ENCODE data around the gene PRR11. TPM values are rescaled to one million over a fixed set of nuclear protein-coding genes. Genes with fewer than 3 reads are reported as not detected.
"Not testable (repeated sequence)": the region's sequence is repeated elsewhere in the genome, so short reads cannot be mapped to it uniquely, and the experiment has no call there.

PRR11 gene
- total and polyA plus RNA-seq, 9 donors, result 0.96 to 5.1 (median 1.4) TPM

- no peak for DNase-seq
- no peak overlapping the region for H3K27ac ChIP-seq
- no peaks in the 10 kb centered on the region for H3K27me3 ChIP-seq
- no peaks in the 10 kb centered on the region for H3K9me3 ChIP-seq
- TF ChIP-seq POLR2A (IDR thresholded peaks at IDR 0.05), result no peak
- TF ChIP-seq EP300 (IDR thresholded peaks at IDR 0.05), result no peak
- TF ChIP-seq CTCF (IDR thresholded peaks at IDR 0.05), result no peak
- WGBS, 3 donors, result 83 to 88% (median 88%) methylated on average over 1 of the region's 1 CpG
- H3K4me3 ChIP-seq, result no peak overlapping the region
- H3K36me3 ChIP-seq, result no peaks in the 10 kb centered on the region
- no peaks in the 10 kb centered on the region for H3K4me1 ChIP-seq (ENCODE audit: insufficient read depth)
- intact Hi-C loops (cut with DNase I), result no loop called here
These were observed 24.4 kb upstream of the PRR11 start for GRCh38 chr17:59131131-59131530.

GRCh38 chr17:59138339-59138738, 17.2 kb upstream of the PRR11 start:
- H3K4me3 ChIP-seq; H3K9me3 ChIP-seq; H3K27me3 ChIP-seq; intact Hi-C loops (cut with DNase I); DNase-seq; H3K36me3 ChIP-seq; H3K27ac ChIP-seq; H3K4me1 ChIP-seq (ENCODE audit: insufficient read depth): not testable (repeated sequence)
- 94 to 97% (median 95%) methylated on average over 10 of the region's 10 CpGs for WGBS, 3 donors

GRCh38 chr17:59139939-59140338, 15.6 kb upstream of the PRR11 start:
- 94 to 95% (median 94%) methylated on average over 4 of the region's 4 CpGs for WGBS, 3 donors
- Histone ChIP-seq H3K27ac (no peak overlapping the region), H3K4me3 (no peak overlapping the region), H3K36me3 (no peaks in the 10 kb centered on the region), H3K4me1 (ENCODE audit: insufficient read depth) (no peaks in the 10 kb centered on the region), H3K27me3 (no peaks in the 10 kb centered on the region), H3K9me3 (no peaks in the 10 kb centered on the region)
- intact Hi-C loops (cut with DNase I), result no loop called here
- DNase-seq, result no peak
- TF ChIP-seq EP300 (IDR thresholded peaks at IDR 0.05) (no peak), POLR2A (IDR thresholded peaks at IDR 0.05) (no peak), CTCF (IDR thresholded peaks at IDR 0.05) (no peak)

- Histone ChIP-seq H3K9me3 (no peaks in the 10 kb centered on the region), H3K27me3 (no peaks in the 10 kb centered on the region), H3K4me1 (ENCODE audit: insufficient read depth) (no peaks in the 10 kb centered on the region), H3K36me3 (no peaks in the 10 kb centered on the region), H3K27ac (no peak overlapping the region), H3K4me3 (no peak overlapping the region)
- intact Hi-C loops (cut with DNase I), result no loop called here
- no peak for DNase-seq
- 89 to 100% (median 100%) methylated on average over 1 of the region's 1 CpG for WGBS, 3 donors
- TF ChIP-seq EP300 (IDR thresholded peaks at IDR 0.05) (no peak), CTCF (IDR thresholded peaks at IDR 0.05) (no peak), POLR2A (IDR thresholded peaks at IDR 0.05) (no peak)
These were observed 13.7 kb upstream of the PRR11 start for GRCh38 chr17:59141860-59142259.

GRCh38 chr17:59145571-59146096, 9.9 kb upstream of the PRR11 start:
- H3K27me3 ChIP-seq, result no peaks in the 10 kb centered on the region
- WGBS, 3 donors, result 89 to 93% (median 92%) methylated on average over 4 of the region's 4 CpGs
- DNase-seq, result no peak
- H3K4me1 ChIP-seq (ENCODE audit: insufficient read depth), result peaks cover 1% of the 10 kb centered on the region
- H3K27ac ChIP-seq, result no peak overlapping the region
- H3K9me3 ChIP-seq, result no peaks in the 10 kb centered on the region
- TF ChIP-seq CTCF (IDR thresholded peaks at IDR 0.05) (no peak), POLR2A (IDR thresholded peaks at IDR 0.05) (no peak), EP300 (IDR thresholded peaks at IDR 0.05) (no peak)
- H3K36me3 ChIP-seq, result no peaks in the 10 kb centered on the region
- intact Hi-C loops (cut with DNase I), result no loop called here
- no peak overlapping the region for H3K4me3 ChIP-seq

Data from ovary (tissue), 9 donors.